Stimulated activated CD4-positive, alpha-beta T cell treated with anti-CD3 and anti-CD28 coated beads, TNF-alpha, amount 100 ng/mL, for 24 hours (primary cell): Measurements from ENCODE around the gene IER3.
"Not testable (repeated sequence)": the region's sequence is repeated elsewhere in the genome, so short reads cannot be mapped to it uniquely, and the experiment has no call there.

ENCODE experiments used
- DNase-seq, 3 experiments: peaks; one replicate each; pipeline ENCODE4 v3.0.0-alpha.2; 2020; ENCODE audit warnings: low read depth in 3 of 3

Gene IER3

GRCh38 chr6:30768634-30769087 lies 24.3 kb upstream of the IER3 start:
- no peak for DNase-seq

DNA sequence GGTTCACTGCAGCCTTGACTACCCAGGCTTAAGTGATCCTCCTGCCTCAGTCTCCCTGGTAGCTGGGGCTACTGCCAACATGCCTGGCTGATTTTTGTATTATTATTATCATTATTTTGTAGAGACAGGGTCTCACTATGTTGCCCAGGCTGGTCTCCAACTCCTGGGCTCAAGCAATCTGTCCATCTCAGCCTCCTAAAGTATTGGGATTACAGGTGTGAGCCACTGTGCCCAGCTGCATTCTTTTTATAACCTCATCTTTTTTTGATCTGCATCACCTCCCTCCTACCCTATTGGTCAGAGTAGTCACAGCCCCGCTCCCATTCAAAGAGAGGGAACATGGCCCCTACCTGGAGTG lies 23.6 kb upstream of the IER3 start:
- no peak for DNase-seq

DNA sequence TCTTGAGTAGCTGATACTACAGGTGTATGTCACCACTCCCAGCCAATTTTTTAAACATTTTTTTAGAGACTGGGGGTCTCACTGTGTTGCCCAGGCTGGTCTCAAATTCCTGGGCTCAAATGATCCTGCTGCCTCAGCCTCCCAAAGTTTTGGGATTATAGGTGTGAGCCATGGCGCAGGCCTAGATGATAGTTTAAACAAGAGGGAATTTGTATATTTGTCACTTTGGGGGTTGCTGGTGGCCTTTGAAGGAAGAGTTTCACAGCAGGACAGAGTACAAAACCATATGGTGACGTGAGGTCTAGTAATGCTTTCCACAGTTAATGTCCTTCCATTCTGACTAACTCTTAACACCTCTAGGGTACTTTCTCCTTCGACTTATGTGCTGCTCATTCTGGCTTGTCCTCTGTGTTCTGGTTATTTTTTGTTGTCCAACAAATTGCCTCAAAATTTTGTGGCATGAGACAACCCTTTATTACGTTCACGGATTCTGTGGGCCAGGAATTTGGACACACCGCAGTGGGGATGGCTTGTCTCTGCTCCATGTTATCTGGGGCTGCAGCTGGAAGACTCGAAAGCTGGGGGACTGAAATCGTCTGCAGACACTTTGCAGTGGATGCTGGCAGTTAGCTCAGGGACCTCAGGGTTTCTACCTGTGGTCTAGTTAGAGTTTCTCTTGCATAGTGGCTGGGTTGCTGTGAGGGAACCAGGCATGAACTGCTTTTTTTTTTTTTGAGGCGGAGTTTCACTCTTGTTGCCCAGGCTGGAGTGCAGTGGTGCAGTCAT lies 23.0 kb upstream of the IER3 start:
- DNase-seq, result no peak

GRCh38 chr6:30766461-30767157 lies 22.3 kb upstream of the IER3 start:
- no peak for DNase-seq

DNA sequence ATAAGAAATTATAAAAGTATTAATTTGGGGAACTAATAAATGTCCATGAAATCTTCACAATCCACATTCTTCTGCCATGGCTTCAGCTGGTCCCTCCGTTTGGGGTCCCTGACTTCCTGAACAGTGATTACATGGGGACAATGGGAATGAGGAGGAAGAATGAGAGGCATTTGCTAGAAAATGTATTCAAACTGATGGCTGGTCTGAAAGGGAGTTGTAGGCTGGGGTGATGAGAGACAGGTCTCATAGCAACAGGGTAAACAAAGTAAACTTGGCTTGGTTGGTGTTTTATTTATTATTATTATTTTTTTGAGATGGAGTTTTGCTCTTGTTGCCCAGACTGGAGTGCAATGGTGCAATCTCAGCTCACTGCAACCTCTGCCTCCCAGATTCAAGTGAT lies 21.1 kb upstream of the IER3 start:
- not testable (repeated sequence) for DNase-seq

DNA sequence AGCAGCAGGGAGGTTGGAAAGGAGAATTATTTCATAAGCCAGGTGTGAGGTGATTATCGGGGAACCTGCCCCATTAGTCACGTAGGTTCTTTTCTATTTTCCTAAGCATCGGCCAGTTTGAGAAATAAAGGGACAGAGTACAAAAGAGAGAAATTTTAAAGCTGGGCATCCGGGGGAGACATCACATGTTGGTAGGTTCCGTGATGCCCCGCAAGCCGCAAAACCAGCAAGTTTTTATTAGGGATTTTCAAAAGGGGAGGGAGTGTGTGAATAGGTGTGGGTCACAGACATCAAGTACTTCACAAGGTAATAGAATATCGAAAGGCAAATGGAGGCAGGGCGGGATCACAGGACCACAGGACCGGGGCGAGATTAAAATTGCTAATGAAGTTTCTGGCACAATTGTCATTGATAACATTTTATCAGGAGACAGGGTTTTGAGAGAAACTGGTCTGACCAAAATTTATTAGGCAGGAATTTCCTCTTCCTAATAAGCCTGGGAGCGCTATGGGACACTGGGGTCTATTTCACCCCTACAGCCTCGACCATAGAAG lies 20.2 kb upstream of the IER3 start:
- DNase-seq, result not testable (repeated sequence)

GRCh38 chr6:30763618-30764489 lies 19.5 kb upstream of the IER3 start:
- no peak for DNase-seq

DNA sequence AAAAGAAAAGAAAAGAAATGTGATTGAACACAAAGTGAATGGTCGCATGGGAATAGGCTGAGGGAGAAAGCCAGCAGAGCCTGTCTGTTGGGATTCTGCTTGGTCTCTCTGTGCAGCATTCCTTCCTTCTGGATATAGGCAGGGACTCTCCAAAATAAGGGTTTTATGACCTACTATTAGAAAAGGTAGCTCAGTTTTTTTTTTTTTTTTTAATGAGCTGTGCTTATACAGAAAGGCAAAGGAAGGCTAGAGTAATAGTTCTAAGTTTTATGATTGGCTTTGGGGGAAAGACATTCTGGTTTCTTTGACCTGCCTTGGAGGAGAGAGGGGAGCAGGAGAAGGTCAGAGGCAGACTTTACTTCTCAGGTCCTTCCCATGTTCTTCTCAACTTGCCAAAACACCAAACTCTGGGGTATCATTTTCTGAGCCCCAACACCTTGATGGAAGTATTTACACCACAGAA lies 18.8 kb upstream of the IER3 start:
- DNase-seq, result no peak

DNA sequence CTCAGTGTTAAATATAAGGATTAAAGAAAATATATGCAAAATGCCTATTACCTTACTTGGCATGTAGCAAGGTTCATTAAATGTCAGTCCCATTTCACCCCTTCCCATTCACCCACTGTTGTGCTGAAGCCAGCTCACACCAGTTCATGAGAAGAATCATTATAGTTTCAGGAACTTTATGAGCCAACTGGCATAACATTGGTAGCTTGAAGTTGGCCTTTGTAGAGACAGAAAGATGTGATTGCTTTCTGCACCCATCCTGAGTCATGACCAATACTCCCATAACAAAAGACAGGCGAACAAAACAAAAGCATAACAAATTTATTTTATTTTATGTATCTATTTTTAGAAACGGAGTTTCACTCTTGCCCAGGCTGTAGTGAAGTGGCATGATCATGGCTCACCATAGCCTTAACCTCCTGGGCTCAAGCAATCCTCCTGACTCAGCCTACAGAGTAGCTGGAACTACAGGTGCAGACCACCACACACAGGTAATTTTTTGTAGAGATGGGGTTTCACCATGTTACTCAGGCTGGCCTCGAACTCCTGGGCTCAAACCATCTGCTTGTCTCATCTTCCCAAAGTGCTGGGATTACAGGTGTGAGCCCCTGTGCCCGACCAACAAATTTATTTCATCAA lies 17.6 kb upstream of the IER3 start:
- no peak for DNase-seq

DNA sequence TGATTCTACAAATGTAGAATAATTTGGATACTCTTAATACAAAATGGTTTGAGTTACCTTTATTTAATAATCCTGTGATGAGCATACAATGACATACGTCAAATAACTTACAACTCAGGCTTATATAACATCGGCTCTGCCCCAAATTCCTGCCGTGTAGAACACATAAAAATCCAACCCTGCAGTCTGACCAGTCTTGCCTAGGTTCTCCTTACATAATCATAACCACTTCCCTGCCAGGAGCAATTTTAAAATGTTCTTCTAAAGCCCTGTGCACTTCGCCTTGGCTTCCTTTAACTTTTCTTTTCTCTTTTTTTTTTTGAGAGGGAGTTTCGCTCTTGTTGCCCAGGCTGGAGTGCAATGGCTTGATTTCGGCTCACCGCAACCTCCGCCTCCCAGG lies 16.2 kb upstream of the IER3 start:
- no peak for DNase-seq

DNA sequence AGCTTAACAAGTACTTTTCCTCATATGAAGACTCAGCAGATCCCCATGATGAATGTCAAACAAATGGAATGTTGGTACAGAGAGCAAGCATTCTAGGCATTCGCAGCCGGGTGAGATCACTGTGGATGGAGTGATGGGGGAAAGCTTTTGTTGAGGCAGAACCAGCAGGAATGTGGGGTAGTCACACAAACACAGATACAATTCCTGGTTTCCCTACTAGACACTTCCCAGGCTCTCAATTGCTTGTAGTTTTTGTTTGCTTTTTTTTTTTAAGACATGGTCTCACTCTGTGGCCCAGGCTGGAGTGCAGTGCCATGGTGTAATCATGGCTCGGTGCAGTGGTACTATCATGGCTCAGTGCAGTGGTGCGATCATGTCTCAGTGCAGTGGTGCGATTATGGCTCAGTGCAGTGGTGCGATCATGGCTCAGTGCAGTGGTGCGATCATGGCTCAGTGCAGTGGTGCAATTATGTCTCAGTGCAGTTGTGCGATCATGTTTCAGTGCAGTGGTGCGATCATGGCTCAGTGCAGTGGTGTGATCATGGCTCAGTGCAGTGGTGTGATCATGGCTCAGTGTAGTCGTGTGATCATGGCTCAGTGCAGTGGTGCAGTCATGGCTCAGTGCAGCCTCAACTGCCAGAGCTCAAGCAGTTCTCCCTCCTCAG lies 15.4 kb upstream of the IER3 start:
- no peak for DNase-seq

DNA sequence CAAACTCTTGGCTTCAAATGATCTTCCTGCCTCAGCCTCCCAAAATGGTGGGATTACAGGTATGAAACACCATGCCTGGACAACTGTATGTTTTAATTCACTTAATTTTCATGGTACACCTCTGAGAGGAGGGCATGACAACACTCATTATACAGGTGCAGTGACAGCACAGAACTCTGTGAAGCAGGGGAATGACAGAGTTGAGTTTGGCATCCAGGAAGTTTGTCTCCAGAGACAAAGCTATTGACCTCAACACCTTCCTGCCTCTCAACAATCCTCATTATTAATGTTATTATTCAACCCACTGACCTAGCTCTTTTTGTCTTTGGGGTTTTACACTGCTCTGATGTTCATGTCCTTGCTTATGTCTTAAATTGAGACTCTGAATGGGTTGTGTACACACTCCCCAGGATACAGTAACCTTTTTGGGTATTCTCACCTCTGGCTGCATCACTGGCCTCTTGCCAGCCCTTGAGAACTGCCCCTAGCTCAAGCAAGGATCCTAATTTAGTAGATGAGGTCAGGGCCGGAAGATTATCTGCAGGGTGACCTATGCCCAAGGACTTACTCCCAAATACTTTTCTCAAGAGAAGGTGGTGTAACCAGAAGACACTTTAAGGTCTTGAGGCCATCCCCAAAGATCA lies 13.0 kb upstream of the IER3 start:
- no peak for DNase-seq

- not testable (repeated sequence) for DNase-seq
Observed at GRCh38 chr6:30756405-30757003, 12.2 kb upstream of the IER3 start.

GRCh38 chr6:30754631-30755030 lies 10.3 kb upstream of the IER3 start:
- no peak for DNase-seq

GRCh38 chr6:30752157-30752927 lies 8.0 kb upstream of the IER3 start:
- no peak for DNase-seq

DNA sequence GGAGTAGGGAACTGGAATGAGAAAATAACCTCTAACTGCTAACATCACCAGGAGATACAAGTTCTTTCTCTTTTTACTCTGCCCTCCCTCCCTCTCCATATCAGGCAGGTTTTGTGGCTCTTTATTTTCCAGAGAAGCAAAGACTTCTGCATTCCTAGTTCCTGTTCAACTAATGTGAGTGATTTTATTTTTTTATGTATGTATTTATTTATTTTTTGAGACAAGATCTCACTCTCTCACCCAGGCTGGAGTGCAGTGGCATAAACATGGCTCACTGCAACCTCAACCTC lies 6.0 kb upstream of the IER3 start:
- DNase-seq, result no peak

GRCh38 chr6:30749554-30750378 lies 5.4 kb upstream of the IER3 start:
- no peak for DNase-seq

DNA sequence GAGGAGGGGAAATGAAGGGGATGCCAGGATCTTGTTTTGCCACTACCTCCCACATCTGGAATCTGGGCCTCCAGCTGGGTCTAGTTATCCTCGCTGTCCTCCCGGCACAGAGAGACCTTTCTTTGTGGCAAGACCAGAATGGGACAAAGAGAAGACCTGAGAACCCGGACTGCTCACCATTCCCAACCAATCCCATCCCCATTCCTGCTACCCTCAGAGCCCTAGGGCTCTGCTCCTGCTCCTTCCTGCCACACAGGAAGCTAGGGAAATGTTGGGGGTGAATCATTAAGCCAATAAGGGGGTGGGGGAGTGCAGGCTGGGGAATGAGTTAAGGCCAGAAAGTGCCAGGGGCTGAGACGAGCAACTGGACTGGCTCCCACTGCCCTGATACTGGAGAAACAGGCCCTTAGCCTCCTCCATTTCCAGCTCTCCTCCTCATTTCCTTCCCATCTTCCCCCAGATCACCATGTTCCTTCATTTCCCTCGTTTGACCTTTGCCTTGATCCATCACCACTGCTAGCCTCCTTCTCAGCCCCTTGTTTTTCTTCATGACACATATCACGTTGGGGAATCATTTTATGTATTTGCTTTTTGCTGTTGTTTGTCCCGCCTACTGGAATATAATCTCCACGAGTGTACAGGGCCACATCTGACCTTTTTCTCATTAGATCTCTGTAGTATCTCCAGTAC lies 4.6 kb upstream of the IER3 start:
- no peak for DNase-seq
